T-helper 2 cell treated with Interferon-gamma antibody and Interleukin-4, amounts not matched to agents 100 ng/mL and 5 ng/mL, for 36 hours (primary cell): Measurements from ENCODE around the gene DPP7. TPM values are rescaled to one million over a fixed set of nuclear protein-coding genes. Genes with fewer than 3 reads are reported as not detected.
"Not testable (repeated sequence)": the region's sequence is repeated elsewhere in the genome, so short reads cannot be mapped to it uniquely, and the experiment has no call there.

ENCODE experiments used
- intact Hi-C: fragments of 100-400 bp; cut with micrococcal nuclease; formaldehyde crosslinking; loops from one replicate; pipeline ENCODE4 v1.15.1; 2023
- total RNA-seq: library from RNA; stranded (reverse); gene quantifications from 2 replicates; pipeline ENCODE4 v1.2.3, GENCODE V29; 2022

DPP7 gene
- total RNA-seq, 1 donor from 2014 or later = 229 TPM

DNA sequence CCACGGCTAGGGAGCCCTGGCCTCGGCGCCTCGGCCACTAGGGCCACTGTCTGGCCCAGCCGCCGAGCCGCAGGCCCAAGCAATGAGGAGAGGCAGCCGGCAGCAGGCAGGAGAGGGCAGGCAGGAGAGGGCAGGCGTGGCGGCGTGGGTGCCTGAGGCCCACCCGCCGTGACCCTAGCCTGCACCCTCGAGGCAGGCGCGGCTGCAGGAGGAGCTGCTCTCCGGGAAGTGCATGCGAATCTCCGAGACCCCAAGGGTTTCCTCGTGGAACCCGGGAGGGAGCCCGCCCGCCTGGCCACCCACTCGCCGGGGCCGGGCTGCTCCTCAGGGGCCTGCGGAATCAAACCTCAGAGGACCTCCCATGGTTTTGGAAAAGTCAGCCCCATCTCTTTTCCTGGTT is 33.7 kb upstream of the DPP7 start:
- intact Hi-C loops = no loop called here

DNA sequence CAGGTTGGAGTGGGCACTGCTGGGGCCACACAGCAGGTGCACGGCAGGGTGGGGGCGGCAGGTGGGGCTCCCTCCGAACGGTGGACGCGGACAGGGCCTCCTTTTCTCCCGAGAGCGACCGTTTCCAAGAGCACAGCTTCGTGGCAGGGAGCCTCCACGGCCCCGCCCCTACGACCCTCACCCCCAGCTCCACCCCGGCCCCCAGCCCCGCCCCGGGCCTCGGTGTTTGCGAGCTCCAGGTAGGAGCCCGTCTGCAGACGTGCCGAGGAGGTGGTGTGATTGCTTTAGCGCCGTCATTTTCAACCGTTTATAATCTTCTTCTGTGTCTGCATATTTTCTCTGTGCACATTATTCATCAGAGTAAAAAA is 33.2 kb upstream of the DPP7 start:
- intact Hi-C loops = no loop called here

DNA sequence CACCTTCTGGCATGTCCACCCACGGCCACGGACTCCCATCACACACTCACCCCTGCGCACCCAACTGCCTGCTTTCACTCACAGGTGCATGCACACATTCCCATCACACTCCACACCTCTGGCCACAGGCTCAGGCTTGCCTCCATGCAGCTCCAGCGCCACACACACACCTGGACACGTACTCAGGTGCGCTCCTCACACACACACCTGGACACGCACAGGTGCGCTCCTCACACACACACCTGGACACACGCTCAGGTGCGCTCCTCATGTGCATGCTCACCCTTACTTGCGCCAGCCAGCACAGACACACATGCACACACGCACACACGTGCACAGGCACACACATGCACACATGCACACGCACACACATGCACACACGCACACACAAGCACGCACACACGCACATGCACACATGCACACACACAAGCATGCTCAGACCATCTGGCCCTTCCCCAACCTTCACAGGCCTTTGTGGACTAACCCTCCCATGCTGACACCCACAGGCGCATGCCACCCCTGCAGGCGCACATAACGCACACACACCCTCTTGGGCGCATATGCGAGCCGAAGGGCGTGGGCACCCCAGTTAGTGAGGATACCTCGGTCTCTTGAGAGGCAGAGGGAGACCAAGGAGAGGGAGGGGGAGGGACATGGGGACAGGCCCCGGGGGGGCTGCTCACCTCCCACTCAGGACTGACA is 32.7 kb upstream of the DPP7 start:
- intact Hi-C loops = no loop called here

DNA sequence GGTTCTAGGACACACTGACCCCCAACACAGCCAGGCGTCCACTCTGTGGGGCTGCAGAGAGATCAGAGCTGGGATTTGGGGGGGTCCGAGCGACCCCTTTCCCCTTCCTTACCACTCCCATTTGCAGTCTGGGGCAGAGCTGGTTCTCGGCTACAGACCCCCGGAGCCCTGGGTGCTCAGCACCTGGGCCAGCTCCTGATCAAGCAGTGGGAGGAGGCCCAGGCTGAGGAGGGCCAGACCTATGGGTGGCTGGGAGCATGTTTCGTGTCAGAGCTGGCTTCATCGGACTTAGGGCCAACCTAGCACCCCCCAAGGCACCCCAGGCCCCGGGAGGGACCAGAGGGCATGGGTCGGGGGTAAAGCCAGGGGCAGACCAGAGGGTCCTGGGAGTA is 32.0 kb upstream of the DPP7 start:
- intact Hi-C loops = no loop called here

DNA sequence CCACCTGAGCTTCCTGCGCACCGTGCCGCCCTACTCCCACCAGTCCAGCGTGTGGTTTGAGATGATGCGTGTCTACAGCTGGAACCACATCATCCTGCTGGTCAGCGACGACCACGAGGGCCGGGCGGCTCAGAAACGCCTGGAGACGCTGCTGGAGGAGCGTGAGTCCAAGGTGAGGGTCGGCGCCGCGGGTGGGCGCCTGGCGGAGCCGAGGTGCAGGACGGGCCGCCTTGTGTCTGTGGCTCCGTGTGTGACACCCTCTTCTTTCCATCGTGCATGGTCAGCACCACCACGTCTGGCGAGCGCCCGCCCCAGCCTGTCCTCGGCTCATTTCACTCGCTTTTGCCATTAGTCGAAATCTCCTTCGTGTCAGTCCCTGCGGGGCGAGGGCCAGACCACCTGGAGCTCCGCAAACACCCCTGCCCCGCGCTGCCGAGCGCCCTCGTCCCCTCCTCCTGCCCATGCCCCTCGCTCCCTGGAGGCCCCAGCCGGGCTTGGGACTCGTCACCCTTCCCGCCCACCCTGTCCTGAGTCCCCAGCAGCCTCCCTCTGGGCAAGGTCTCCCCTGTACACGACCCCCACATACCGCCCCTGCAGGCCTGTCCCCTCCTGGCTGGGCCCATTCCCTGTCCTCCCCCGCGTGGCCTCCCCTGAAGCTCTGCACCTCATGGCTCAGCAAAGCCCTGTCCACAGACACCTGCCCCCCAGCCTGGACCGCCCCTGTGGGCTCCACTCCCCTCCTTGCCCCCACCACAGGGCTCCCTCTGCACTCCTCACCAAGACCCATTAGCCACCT is 31.4 kb upstream of the DPP7 start:
- intact Hi-C loops = no loop called here

DNA sequence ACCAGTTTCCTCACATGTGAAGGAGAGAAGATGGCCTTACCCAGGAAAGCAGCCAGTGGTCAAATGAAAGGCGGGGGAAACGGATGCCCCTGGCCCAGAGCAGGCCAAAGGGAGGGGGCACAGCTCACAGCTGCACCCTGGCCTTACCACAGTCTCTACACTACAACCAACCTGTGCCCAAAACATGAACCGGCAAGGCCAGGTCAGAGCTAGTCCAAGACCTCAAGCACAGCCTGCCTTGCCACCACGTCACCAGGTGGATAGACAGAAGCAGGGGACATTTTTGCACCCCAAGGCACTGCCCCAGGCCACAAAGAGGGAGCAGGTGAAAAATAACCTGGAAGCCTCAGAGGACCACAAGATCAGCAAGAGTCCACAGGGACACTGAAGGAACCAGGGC is 28.9 kb upstream of the DPP7 start:
- intact Hi-C loops = no loop called here

DNA sequence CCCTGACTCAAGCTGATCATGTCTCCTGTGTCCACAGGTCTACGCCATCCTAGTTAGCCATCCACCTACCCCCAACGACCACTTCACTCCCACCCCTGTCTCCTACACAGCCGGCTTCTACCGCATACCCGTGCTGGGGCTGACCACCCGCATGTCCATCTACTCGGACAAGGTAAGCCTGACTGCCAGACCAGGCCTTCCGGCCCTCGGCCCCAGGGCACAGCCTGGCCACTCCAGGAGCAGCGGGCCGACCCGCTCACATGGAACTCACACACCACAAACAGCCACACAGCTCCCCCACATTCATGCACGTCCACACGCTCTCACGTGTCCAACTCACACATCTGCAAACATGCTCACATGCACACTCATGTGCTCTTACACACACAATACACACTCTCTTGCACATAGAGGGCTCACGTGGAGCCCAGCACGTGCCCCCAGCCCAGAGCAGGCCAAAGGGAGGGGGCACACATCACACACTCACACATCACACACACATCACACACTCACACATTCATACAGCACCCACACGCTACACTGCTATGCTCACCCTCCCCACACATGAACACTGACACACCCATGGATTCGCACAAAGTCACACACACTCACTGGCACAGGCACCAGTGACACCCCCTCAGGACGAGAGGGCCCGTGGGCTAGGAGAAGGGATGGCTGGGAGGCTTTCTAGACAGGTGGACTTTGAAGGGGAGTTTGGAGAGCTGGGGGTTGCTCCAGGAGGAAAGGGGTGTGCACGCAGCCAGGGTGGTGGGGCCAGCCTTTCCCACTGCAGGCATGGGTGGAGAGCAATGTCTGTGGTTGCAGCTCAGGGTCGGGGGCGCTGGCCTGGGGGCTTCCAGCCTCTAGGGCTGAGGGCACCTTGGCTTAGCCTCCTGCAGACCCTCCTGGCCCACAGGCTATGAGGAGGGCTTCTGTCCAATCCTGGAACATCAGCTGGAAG is 27.7 kb upstream of the DPP7 start:
- intact Hi-C loops = no loop called here

DNA sequence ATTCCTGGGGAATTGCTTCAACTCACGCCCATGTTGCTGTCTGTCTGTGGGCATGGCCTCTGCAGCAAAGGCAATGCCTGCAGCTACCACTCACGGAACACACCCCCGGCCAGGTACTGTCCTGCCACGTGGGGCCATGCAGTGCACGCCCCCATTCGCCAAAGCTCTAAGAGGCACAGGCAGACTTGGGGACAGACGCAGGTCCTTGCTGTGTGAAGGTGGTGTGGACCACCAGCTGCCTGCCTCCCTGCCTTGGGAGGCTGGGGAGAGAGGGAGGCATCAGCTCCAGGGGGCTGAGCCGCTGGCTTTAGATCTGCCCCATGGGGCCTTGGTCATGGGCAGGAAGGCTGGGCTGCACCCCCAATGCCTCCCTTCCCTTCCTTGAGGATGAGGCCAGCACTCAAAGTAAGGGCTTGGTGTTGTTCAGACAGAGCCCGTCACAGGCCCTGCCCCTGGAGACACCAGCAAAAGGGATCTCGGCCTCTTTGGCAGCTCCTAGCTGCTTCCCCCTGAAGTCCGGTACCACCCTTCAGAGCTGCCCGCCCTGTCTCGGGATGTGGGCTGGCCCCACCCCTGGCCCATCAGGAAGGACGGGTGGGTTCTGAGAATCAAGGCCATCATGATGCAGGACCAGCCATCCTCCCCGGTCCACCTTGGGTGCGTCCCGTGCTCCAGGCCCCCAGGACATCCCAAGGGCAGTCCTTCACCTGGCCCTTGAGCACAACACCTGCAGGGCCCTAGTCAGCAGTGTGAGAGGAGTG is 26.7 kb upstream of the DPP7 start:
- intact Hi-C loops = no loop called here

DNA sequence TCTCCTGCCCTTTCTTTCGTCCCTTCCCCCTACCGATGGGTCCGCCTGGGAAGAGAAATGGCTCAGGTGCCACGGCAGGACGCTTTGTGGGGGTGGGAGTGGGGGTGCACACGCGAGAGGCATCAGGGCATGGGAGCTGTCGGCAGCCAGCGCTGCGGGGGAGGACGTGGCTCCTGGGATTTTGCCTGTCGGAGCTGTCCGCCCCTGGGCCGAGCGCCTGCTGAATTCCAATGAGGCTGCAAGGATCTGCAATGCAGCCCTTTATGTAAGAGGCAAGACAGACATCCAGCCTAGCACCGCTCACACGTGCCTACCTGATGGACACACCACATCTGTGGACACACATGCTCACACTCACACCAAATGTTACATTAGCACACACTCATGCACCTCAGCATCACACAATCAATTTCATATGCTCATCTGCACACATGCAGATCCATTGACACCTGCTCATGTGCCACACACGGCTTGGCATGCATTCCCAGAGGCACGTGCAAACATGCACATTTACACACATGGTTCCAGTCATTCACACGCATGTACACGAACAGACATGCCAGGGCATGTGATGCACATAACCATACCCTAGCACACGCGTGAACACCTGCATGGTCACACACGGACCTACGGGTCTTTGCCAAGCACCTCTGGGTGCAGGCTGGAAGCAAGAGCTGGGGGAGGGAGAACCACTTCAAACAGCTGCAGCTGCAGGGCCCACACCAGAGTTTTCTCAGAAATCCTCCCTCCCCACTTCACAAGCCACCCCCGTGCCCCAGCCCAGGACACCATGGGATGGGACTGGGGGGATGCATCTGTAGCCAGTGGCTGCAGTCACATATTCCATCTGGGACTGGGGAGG is 25.8 kb upstream of the DPP7 start:
- intact Hi-C loops = no loop called here

DNA sequence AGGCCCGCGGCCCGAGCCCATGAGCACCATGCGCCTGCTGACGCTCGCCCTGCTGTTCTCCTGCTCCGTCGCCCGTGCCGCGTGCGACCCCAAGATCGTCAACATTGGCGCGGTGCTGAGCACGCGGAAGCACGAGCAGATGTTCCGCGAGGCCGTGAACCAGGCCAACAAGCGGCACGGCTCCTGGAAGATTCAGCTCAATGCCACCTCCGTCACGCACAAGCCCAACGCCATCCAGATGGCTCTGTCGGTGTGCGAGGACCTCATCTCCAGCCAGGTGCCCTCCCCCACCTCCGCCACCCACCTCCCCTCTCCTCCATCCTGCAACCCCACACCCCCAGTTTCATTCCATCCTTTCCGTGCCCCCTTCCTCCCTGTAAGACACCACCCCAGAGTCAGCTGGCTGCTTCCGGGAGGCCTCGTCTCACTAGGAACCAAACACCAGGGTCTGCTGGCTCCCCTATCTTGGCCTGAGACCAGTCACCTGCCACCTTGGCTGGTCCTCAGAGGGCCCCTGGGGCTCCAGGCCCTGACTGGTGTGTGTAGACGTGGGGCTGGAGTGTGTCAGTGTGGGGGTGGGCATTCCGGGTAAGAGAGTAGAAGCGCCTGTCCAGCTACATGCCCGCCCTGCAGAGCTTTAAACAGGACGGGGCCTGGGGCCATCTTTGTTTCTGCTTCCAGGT is 25.1 kb upstream of the DPP7 start:
- intact Hi-C loops = no loop called here

DNA sequence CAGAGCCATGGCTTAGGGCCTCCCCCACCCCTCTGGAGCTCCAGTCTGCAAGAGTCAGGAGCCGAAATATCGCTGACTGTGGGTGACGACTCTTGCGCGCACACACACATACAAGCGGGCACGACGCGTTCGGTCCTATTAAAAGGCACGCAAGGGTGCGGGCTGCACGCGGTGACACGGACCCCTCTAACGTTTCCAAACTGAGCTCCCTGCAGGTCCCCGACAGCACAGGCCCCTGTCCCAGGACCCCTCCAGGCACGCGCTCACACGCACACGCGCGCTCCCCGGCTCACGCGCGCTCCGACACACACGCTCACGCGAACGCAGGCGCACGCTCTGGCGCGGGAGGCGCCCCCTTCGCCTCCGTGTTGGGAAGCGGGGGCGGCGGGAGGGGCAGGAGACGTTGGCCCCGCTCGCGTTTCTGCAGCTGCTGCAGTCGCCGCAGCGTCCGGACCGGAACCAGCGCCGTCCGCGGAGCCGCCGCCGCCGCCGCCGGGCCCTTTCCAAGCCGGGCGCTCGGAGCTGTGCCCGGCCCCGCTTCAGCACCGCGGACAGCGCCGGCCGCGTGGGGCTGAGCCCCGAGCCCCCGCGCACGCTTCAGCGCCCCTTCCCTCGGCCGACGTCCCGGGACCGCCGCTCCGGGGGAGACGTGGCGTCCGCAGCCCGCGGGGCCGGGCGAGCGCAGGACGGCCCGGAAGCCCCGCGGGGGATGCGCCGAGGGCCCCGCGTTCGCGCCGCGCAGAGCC is 24.4 kb upstream of the DPP7 start, which contains the start of gene GRIN1:
TSS of gene GRIN1 (plus strand) at position 433 of the 746 bp plus-strand sequence. CDS start 333 bp downstream, outside the sequence.
- intact Hi-C loops = no loop called here

DNA sequence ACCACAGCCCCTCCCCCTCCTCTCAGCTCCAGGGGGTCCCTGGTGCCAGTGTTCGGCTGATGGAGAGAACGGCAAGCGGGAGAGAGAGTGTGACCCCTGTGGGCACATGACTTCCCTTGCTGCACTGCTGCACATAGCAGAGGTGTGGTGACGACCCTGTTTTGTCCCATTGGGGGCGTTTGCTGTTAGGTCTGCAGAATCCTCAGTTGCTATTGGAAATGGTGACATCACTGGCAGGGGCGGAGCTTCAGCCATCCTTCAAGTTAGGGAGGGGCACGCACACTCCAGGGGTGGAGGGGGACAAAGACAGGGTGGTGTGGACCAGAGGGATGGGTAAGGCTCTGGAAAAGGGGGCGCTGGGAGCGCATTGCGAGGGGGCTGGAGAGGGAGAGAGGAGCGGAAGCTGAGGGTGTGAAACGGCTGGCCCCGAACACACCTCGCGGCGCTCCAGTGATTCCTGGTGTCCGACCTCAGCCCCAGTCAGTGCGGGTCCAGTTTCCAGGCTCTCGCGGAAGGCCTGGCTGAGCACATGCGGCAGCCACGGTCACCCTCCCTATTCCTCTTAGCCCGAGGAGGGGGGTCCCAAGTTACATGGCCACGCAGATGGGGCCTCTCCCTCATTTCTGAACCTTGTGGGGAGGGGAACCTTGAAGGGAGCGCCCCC is 23.7 kb upstream of the DPP7 start:
- intact Hi-C loops = no loop called here

DNA sequence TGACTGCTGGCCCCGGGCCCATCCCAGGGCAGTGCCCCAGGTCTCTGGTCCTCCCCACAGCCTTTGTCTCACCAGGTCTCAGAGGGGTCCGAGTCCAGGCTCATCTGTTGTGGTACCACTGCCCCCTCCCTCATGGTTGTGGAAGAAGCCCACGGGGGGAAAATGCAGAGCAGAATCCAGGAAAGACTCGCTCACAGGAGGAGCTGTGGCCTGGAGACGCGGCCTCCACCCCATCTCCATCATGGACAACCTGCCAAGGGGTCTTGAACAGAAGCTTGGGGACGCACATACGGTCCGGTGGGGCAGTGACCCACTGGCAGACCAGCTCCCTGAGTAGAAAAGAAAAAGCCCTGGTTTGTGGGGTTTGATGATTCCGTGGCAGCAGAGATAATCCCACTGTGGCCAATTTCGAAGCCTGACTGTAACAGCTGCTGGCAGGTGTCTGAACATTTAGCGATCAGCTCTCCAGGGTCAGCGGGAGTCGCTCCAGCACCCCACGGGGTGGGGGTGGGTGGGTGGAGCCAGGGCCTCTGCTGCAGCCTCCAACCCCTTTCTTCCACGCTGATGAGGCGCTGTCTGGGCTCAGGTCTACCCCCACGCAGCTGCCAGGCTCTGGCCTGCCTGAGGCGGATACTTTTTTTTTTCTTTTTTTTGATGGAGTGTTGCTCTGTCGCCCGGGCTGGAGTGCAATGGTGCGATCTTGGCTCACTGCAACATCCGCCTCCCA is 22.5 kb upstream of the DPP7 start:
- intact Hi-C loops = no loop called here

DNA sequence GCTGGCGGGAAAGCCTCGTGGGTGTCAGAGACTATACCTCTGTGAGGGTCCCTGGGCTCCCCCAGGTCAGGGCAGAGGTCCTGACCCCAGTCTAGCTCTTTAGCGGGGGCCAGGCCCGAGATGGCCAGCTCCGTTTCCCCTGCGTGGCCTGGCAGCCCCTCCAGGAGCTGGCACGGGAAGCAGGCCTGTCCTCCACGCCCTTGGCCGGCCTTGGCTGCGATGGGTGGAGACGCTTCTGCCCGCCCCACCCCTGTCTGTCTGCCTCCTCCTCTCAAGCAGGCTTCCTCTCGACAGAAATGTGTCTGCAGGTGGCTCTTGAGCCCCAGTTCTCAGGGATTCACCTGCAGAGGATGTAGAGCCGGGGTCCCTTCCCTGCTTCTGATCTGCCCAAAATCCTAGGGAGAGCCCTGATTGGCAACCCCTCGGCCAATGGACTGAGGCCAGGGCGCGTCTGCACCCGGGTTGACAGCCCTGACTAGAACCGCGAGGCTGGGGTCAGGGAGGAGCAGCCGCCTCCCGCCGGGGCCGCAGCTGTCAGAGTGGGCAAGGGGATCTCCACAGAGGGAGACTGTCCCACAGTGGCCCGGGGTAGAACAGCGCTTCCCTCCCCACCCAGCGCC is 21.8 kb upstream of the DPP7 start:
- intact Hi-C loops = no loop called here

DNA sequence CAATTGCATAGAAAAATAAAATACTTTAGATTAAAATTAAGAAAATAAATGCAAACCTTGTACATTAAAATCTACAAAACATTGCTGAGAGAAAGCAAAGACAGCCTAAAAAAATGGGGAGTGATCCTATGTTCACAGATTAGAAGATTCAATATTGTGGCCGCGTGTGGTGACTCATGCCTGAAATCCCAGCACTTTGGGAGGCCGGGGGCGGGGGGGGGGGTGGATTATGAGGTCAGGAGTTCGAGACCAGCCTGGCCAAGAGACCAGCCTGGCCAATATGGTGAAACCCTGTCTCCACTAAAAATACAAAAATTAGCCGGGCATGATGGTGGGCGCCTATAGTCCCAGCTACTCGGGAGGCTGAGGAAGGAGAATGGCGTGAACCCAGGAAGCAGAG is 20.6 kb upstream of the DPP7 start:
- intact Hi-C loops = not testable (repeated sequence)

DNA sequence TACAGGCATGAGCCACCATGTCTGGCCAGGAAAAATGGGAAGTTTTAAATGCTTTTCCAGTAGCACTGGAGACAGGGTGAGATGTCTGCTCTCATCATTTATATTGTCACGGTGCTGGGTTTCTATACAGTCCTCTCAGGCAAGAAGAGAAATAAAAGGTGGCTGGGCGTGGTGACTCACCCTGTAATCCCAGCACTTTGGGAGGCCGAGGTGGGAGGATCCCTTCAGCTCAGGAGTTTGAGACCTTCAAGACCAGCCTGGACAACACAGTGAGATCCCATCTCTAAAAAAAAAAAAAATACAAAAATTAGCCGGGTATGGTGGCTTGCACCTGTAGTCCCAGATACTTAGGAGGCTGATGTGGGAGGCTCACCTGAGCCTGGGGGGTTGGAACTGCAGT is 19.7 kb upstream of the DPP7 start:
- intact Hi-C loops = no loop called here

DNA sequence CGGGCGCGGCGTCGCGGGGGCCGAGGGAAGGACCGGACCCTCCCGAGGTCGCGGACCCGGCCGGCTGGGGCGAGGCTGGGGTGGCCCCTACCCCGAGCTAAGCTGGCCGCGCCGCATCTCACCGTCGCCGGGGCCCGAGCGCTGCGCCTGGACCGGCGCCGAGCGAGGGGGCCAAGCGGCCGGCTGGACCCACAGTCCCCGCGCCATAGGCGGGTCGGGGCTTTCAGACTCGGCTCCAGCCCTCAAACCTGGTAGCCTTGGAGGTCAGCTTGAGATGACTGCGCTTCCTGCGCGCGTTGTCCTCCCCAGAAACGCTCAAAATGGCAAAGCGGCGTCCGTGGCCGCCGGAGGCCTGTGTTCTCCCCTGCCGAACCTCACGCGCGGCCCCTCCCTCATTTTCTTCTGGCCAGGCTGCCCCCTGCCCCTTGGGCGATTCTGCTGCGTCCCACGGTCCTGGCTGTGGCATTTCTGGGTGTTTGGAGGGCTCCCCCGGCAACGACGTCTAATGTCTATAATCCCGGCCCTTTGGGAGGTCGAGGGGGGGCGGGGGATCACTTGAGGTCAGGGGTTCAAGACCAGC is 15.7 kb upstream of the DPP7 start:
- intact Hi-C loops = no loop called here
